Measurements from ENCODE around the gene ALDOB.

ALDOB gene

GRCh38 chr9:101376111-101376848, 59.3 kb downstream of the ALDOB start:
- H3K4me1 ChIP-seq (ENCODE audit: control insufficient read depth, insufficient read depth, low read length), result no peaks in the 10 kb centered on the region

GRCh38 chr9:101375546-101375945, 60.0 kb downstream of the ALDOB start:
- TF ChIP-seq ZNF16 (tag by site-specific recombination; IDR thresholded peaks at IDR 0.05; ENCODE audit: low read depth) (no peak), ZNF302 (tag by site-specific recombination; IDR thresholded peaks at IDR 0.05; ENCODE audit: low read depth) (no peak), ZNF585B (tag by site-specific recombination; IDR thresholded peaks at IDR 0.05) (no peak), ZNF692 (tag by site-specific recombination; IDR thresholded peaks at IDR 0.05) (no peak), ZIC2 (tag by site-specific recombination; IDR thresholded peaks at IDR 0.05) (no peak), ATF2 (tag by site-specific recombination; IDR thresholded peaks at IDR 0.05; ENCODE audit: low read depth) (no peak), HOXC10 (CRISPR knock-in tag; IDR thresholded peaks at IDR 0.05) (no peak), ZXDB (tag by site-specific recombination; IDR thresholded peaks at IDR 0.05) (no peak), MZF1 (tag by site-specific recombination; IDR thresholded peaks at IDR 0.05; ENCODE audit: borderline replicate concordance) (no peak)
- no peaks in the 10 kb centered on the region for H3K9me3 ChIP-seq (ENCODE audit: control insufficient read depth, insufficient read depth, low read depth, low read length)
- H3K27ac ChIP-seq (ENCODE audit: extremely low read depth, low read depth, low read length), result no peak overlapping the region
- H3K4me3 ChIP-seq (ENCODE audit: low read depth, low read length), result no peak overlapping the region
- ChIA-PET CTCF (no interaction called here), POLR2A (no interaction called here)
- no peaks in the 10 kb centered on the region for H3K36me3 ChIP-seq (ENCODE audit: control insufficient read depth in 2 of 2, insufficient read depth in 1 of 2, low read length in 2 of 2)
- H3K4me1 ChIP-seq (ENCODE audit: control insufficient read depth, insufficient read depth, low read length), result no peaks in the 10 kb centered on the region

More at GRCh38 chr9:101376111-101376848, 59.3 kb downstream of the ALDOB start:
- no peaks in the 10 kb centered on the region for H3K36me3 ChIP-seq (ENCODE audit: control insufficient read depth in 2 of 2, insufficient read depth in 1 of 2, low read length in 2 of 2)
- POLR2A ChIA-PET, result no interaction called here
- no peak for TF ChIP-seq PBX3 (CRISPR knock-in tag; IDR thresholded peaks at IDR 0.05)
- peak; percentile 63 for TF ChIP-seq EGR2 (tag by site-specific recombination; IDR thresholded peaks at IDR 0.05; ENCODE audit: low read depth)
- no peak for TF ChIP-seq HIC1 (tag by site-specific recombination; IDR thresholded peaks at IDR 0.05)
- TF ChIP-seq ZFHX2 (tag by site-specific recombination; conservative IDR thresholded peaks at IDR 0.05), result peak; percentile 63
- no peak overlapping the region for H3K27ac ChIP-seq (ENCODE audit: extremely low read depth, low read depth, low read length)
- CTCF ChIA-PET, result interaction anchor here (3.8 kb wide), 1 partner anchor 12 kb away, joined by 23 read pairs; no protein-coding TSS in a partner anchor
- H3K4me3 ChIP-seq (ENCODE audit: low read depth, low read length), result no peak overlapping the region
- no peaks in the 10 kb centered on the region for H3K9me3 ChIP-seq (ENCODE audit: control insufficient read depth, insufficient read depth, low read depth, low read length)

All from HEK293 (cell line).